ENCODE data around the gene GTF2F1.
"Not testable (repeated sequence)": the region's sequence is repeated elsewhere in the genome, so short reads cannot be mapped to it uniquely, and the experiment has no call there.

Gene GTF2F1

DNA sequence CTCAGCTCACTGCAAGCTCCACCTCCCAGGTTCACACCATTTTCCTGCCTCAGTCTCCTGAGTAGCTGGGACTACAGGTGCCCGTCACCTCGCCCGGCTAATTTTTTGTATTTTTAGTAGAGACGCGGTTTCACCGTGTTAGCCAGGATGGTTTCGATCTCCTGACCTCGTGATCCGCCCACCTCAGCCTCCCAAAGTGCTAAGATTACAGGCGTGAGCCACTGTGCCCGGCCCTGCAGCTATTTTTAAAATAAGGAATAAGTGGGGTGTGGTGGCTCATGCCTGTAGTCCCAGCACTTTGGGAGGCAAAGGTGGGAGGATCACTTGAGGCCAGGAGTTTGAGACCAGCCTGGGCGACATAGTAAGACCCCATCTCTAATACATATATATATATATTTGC, 32.5 kb downstream of the GTF2F1 start:
- H3K9me3 ChIP-seq (ENCODE audit: control insufficient read depth, insufficient read depth, low read length); H3K27me3 ChIP-seq (ENCODE audit: control insufficient read depth, insufficient read depth, low read length); H3K9ac ChIP-seq (ENCODE audit: low read depth, low read length); H3K4me1 ChIP-seq (ENCODE audit: control insufficient read depth, insufficient read depth, low read length); H3K4me3 ChIP-seq (ENCODE audit: low read depth, low read length); H3K36me3 ChIP-seq (ENCODE audit: control insufficient read depth, insufficient read depth, low read length): not testable (repeated sequence)

- no peak overlapping the region for H3K9ac ChIP-seq (ENCODE audit: low read depth, low read length)
Observed at GRCh38 chr19:6359568-6360341, 33.2 kb downstream of the GTF2F1 start.

DNA sequence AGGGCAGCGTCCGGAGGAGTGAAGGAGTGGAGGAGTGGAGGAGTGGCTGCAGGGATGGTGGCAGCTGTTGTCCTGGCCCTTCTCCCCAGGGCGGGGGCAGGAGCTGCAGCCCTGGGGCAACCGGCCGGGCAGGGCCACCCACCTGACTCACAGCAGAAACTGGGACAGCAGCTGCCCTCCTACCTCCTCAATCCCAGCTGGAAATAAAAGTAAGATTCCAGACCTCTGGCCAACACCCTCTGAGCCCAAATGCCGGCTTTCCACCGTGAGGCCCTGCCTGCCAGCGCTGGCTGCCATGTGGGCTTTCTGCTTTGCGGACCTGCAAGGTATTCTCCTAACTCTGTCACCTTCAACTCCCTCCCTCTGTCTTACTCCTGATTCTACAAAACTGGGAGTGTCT, 35.0 kb downstream of the GTF2F1 start:
- Histone ChIP-seq H3K9ac (ENCODE audit: low read depth, low read length) (no peak overlapping the region), H3K27me3 (ENCODE audit: control insufficient read depth, insufficient read depth, low read length) (no peaks in the 10 kb centered on the region), H3K4me1 (ENCODE audit: control insufficient read depth, insufficient read depth, low read length) (peaks cover 2% of the 10 kb centered on the region), H3K9me3 (ENCODE audit: control insufficient read depth, insufficient read depth, low read length) (no peaks in the 10 kb centered on the region), H3K36me3 (ENCODE audit: control insufficient read depth, insufficient read depth, low read length) (no peaks in the 10 kb centered on the region), H3K4me3 (ENCODE audit: low read depth, low read length) (no peak overlapping the region)

More at GRCh38 chr19:6359568-6360341, 33.2 kb downstream of the GTF2F1 start:
- Histone ChIP-seq H3K4me3 (ENCODE audit: low read depth, low read length) (no peak overlapping the region), H3K27me3 (ENCODE audit: control insufficient read depth, insufficient read depth, low read length) (no peaks in the 10 kb centered on the region), H3K4me1 (ENCODE audit: control insufficient read depth, insufficient read depth, low read length) (peaks cover 2% of the 10 kb centered on the region), H3K9me3 (ENCODE audit: control insufficient read depth, insufficient read depth, low read length) (no peaks in the 10 kb centered on the region), H3K36me3 (ENCODE audit: control insufficient read depth, insufficient read depth, low read length) (peaks cover 4% of the 10 kb centered on the region)

DNA sequence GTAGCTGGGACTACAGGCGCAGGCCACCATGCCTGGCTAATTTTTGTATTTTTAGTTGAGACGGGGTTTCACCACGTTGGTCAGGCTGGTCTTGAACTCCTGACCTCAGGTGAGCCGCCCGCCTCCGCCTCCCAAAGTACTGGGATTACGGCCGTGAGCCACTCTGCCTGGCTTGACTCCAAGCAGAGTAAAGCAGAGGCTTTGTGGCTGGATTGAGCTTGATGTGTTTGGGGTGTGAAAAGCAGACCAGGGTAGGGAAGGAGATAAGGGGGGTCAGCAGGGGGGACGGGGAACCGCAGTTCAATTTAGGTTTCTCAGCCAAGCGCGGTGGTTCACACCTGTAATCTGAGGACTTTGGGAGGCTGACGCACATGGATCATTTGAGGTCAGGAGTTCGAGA, 35.8 kb downstream of the GTF2F1 start:
- Histone ChIP-seq H3K9me3 (ENCODE audit: control insufficient read depth, insufficient read depth, low read length) (no peaks in the 10 kb centered on the region), H3K9ac (ENCODE audit: low read depth, low read length) (no peak overlapping the region), H3K27me3 (ENCODE audit: control insufficient read depth, insufficient read depth, low read length) (no peaks in the 10 kb centered on the region), H3K4me1 (ENCODE audit: control insufficient read depth, insufficient read depth, low read length) (peaks cover 2% of the 10 kb centered on the region), H3K4me3 (ENCODE audit: low read depth, low read length) (no peak overlapping the region), H3K36me3 (ENCODE audit: control insufficient read depth, insufficient read depth, low read length) (no peaks in the 10 kb centered on the region)

GRCh38 chr19:6355321-6356040, 37.5 kb downstream of the GTF2F1 start:
- H3K9ac ChIP-seq (ENCODE audit: low read depth, low read length): not testable (repeated sequence)

DNA sequence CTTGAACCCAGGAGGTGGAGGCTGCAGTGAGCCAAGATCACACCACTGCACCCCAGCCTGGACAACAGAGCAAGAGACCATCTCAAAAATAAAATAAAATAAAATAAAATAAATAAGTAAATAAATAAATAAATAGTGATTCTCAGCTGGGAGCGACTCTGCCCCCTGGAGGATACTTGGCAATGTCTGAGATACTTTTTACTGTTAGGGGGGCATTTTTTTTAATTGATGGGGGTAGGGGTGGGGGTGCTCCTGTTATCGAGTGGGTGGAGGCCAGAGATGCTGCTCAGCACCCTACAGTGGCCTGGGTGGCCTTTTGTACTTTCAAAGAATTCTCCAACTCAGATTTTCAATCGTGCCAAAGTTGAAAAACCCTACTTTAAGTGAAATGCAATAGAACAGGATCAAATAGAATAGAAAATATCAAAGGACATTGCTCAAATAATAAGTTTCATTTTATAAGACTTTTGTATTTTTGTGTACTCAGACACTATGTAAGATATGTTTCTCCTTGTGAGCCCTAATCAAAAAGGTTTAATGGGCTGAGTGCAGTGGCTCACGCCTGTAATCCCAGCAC, 38.8 kb downstream of the GTF2F1 start:
- H3K36me3 ChIP-seq (ENCODE audit: control insufficient read depth, insufficient read depth, low read length): no peaks in the 10 kb centered on the region
- peaks cover 2% of the 10 kb centered on the region for H3K4me1 ChIP-seq (ENCODE audit: control insufficient read depth, insufficient read depth, low read length)
- H3K4me3 ChIP-seq (ENCODE audit: low read depth, low read length): no peak overlapping the region
- no peak overlapping the region for H3K9ac ChIP-seq (ENCODE audit: low read depth, low read length)
- H3K9me3 ChIP-seq (ENCODE audit: control insufficient read depth, insufficient read depth, low read length): no peaks in the 10 kb centered on the region
- no peaks in the 10 kb centered on the region for H3K27me3 ChIP-seq (ENCODE audit: control insufficient read depth, insufficient read depth, low read length)

More at GRCh38 chr19:6355321-6356040, 37.5 kb downstream of the GTF2F1 start:
- H3K27me3 ChIP-seq (ENCODE audit: control insufficient read depth, insufficient read depth, low read length); H3K36me3 ChIP-seq (ENCODE audit: control insufficient read depth, insufficient read depth, low read length); H3K4me3 ChIP-seq (ENCODE audit: low read depth, low read length); H3K9me3 ChIP-seq (ENCODE audit: control insufficient read depth, insufficient read depth, low read length); H3K4me1 ChIP-seq (ENCODE audit: control insufficient read depth, insufficient read depth, low read length): not testable (repeated sequence)

GRCh38 chr19:6352381-6353165, 40.4 kb downstream of the GTF2F1 start:
- H3K27me3 ChIP-seq (ENCODE audit: control insufficient read depth, insufficient read depth, low read length): no peaks in the 10 kb centered on the region

GRCh38 chr19:6350688-6351087, 42.3 kb downstream of the GTF2F1 start:
- Histone ChIP-seq H3K9ac (ENCODE audit: low read depth, low read length) (no peak overlapping the region), H3K4me1 (ENCODE audit: control insufficient read depth, insufficient read depth, low read length) (no peaks in the 10 kb centered on the region), H3K9me3 (ENCODE audit: control insufficient read depth, insufficient read depth, low read length) (no peaks in the 10 kb centered on the region), H3K36me3 (ENCODE audit: control insufficient read depth, insufficient read depth, low read length) (no peaks in the 10 kb centered on the region), H3K27me3 (ENCODE audit: control insufficient read depth, insufficient read depth, low read length) (no peaks in the 10 kb centered on the region), H3K4me3 (ENCODE audit: low read depth, low read length) (no peak overlapping the region)

More at GRCh38 chr19:6352381-6353165, 40.4 kb downstream of the GTF2F1 start:
- no peaks in the 10 kb centered on the region for H3K4me1 ChIP-seq (ENCODE audit: control insufficient read depth, insufficient read depth, low read length)
- H3K4me3 ChIP-seq (ENCODE audit: low read depth, low read length): no peak overlapping the region
- no peaks in the 10 kb centered on the region for H3K36me3 ChIP-seq (ENCODE audit: control insufficient read depth, insufficient read depth, low read length)
- no peaks in the 10 kb centered on the region for H3K9me3 ChIP-seq (ENCODE audit: control insufficient read depth, insufficient read depth, low read length)
- H3K9ac ChIP-seq (ENCODE audit: low read depth, low read length): no peak overlapping the region

DNA sequence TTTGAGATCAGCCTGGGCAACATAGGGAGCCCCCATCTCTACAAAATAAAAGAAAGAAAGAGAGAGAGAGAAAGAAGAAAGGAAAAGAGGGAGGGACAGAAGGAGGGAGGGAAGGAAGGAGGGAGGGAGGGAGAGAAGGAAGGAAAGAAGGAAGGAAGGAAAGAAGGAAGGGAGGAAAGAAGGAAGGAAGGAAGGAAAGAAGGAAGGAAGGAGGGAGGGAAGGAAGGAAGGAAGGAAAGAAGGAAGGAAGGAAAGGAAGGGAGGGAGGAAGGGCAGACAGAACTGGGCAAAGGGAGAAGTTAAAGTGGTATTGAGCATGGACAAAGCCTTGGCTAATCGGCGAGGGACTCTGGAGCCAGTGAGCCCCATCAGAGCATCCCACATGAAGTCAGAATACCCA, 43.7 kb downstream of the GTF2F1 start:
- not testable (repeated sequence) for H3K9ac ChIP-seq (ENCODE audit: low read depth, low read length); H3K9me3 ChIP-seq (ENCODE audit: control insufficient read depth, insufficient read depth, low read length); H3K4me3 ChIP-seq (ENCODE audit: low read depth, low read length); H3K27me3 ChIP-seq (ENCODE audit: control insufficient read depth, insufficient read depth, low read length); H3K4me1 ChIP-seq (ENCODE audit: control insufficient read depth, insufficient read depth, low read length); H3K36me3 ChIP-seq (ENCODE audit: control insufficient read depth, insufficient read depth, low read length)

DNA sequence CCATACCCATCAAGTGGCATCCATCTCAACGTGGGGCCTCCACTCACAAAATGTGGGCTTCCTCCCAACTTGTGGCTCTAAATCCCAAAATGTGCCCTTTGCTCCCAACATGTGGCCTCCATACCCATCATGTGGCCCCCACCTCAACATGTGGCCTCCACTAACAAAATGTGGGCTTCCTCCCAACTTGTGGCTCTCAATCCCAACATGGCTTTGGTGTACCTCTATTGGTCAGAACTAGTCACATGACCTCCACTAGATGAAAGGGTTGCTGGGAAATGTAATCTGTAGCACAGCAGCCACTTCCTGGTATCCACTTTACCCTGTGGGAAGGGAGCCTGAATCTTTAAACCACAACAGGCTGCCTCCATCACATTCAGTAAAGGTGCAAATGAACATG, 49.5 kb downstream of the GTF2F1 start:
- Histone ChIP-seq H3K36me3 (ENCODE audit: control insufficient read depth, insufficient read depth, low read length) (no peaks in the 10 kb centered on the region), H3K9me3 (ENCODE audit: control insufficient read depth, insufficient read depth, low read length) (no peaks in the 10 kb centered on the region), H3K9ac (ENCODE audit: low read depth, low read length) (no peak overlapping the region), H3K4me3 (ENCODE audit: low read depth, low read length) (no peak overlapping the region), H3K27me3 (ENCODE audit: control insufficient read depth, insufficient read depth, low read length) (no peaks in the 10 kb centered on the region), H3K4me1 (ENCODE audit: control insufficient read depth, insufficient read depth, low read length) (no peaks in the 10 kb centered on the region)

- Histone ChIP-seq H3K36me3 (ENCODE audit: control insufficient read depth, insufficient read depth, low read length) (no peaks in the 10 kb centered on the region), H3K9ac (ENCODE audit: low read depth, low read length) (no peak overlapping the region), H3K4me3 (ENCODE audit: low read depth, low read length) (no peak overlapping the region), H3K9me3 (ENCODE audit: control insufficient read depth, insufficient read depth, low read length) (no peaks in the 10 kb centered on the region), H3K27me3 (ENCODE audit: control insufficient read depth, insufficient read depth, low read length) (no peaks in the 10 kb centered on the region), H3K4me1 (ENCODE audit: control insufficient read depth, insufficient read depth, low read length) (no peaks in the 10 kb centered on the region)
Observed at GRCh38 chr19:6340493-6341201, 52.3 kb downstream of the GTF2F1 start.

Data from iPS-15b (cell line).